Activated CD4-positive, CD25-positive, alpha-beta regulatory T cell treated with anti-CD3 and anti-CD28 coated beads, Interleukin-2, amount 50 U/mL, for 16 hours (primary cell): ENCODE data around the gene YAE1.
"Not testable (repeated sequence)": the region's sequence is repeated elsewhere in the genome, so short reads cannot be mapped to it uniquely, and the experiment has no call there.

Experiments
- DNase-seq: peaks from one replicate; pipeline ENCODE4 v3.0.0-alpha.2; 2020; ENCODE audit warnings: low read depth, low spot score

Gene YAE1, protein sequence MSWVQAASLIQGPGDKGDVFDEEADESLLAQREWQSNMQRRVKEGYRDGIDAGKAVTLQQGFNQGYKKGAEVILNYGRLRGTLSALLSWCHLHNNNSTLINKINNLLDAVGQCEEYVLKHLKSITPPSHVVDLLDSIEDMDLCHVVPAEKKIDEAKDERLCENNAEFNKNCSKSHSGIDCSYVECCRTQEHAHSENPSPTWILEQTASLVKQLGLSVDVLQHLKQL

DNA sequence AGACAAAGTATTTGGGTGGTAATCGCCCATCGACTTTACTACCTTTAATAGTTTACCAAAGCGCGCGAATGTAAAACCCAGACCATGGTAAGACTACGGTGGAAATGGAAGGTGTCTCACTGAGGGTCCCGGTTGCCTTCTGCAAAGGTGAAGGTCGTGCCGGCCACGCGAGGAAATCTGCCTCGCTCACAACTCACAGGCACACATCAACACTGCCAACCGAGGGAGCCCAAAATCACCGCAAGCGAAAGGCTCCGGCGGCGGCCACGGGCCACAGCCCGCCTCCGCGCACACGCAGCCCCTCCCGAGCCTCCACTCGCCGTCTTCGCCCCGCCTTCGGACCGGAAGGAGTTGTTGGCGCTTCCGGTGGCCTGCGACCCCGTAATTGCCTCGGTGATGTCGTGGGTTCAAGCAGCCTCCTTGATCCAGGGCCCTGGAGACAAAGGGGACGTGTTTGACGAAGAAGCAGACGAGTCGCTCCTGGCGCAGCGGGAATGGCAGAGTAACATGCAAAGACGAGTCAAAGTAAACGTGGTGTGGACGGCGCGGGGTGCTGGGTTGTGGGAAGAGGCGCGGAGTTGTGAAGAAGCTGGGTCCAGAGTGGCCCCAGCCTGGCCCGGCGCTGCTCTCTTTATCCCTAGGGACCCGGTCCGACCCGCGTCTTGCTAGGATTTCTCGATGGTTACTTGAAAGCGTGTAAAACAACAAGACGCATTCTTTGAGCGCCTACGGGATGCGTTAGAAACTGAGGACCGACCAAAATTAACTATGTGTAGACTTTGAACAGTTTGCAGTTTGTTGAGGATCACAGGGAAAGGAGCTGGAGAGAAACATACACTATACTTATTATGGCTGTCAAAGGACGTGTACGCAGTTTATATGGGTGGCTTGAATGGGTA lies at the start of gene YAE1:
YAE1 (plus strand) TSS at position 382 of the 899 bp plus-strand sequence; CDS start at position 397, 15 bp downstream.
- peak; percentile 57 for DNase-seq

DNA sequence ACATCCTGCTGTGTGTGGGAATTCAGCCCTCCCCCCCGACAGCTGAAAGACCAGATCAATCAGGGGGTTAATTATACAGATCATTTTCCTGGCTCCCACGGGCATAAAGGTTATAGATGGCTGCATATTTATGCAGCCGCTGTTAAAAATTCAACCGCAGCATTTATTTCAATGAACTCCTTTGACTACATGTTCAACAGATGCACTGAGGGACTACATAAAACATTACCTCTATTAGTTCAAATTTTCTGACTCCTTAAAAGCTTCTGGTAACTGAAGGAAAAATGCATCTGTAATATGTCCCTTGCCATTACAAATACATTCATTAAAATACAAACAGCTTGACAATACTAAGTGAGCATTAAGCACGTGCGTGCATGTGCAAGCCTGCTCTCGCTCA lies 49.7 kb upstream of the YAE1 start:
- DNase-seq = no peak

DNA sequence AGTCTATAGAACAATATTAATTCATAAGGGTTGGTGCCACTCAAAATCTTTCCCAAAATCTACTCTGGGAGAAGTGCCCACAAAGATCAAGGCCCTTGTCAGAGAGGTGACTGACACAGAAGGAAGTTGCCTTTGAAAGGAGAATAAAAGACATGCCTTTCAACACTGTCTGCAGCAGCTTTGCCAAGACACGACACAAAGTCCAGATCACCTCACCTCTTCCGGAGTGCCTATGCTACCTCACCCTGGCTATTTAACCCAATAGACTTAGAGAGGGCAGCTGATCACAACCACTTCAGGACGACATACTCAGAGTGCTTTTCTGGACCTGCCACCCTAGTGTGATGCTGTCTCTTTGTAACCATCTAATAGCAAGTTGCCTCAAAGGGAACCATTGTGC lies 49.0 kb upstream of the YAE1 start:
- no peak for DNase-seq

DNA sequence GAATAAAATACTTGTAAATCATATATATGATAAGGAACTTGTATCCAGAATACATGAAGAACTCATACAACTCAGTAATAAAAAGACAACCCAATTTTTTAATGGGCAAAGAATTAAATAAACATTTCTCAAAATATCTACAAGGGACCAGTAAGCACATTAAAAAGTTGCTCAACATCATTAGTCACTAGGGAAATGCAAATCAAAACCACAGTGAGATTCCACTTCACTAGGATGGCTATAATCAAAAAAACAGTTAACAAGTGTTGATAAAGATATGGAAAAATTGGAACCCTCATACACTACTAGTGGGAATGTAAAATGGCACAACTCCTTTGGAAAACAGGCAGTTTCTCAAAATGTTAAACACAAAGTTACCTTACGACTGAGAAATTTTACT lies 40.3 kb upstream of the YAE1 start:
- DNase-seq = no peak

DNA sequence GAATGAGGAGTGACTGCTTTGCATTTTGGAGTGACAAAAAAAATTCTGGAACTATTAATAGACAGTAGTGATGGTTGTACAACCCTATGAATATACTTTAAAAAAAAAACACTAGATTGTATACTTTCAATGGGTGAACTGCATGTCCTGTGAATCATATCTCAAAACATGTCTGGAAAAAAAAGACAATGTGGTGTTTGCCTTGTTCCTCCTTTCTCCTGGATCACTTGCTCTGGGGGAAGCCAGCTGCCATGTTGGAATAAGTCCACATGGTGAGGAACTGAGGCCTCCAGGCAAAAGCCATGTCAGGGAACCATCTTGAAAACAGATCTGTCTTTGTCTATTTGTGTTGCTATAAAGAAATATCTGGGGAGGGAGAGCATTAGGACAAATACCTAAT lies 39.5 kb upstream of the YAE1 start:
- DNase-seq = no peak

DNA sequence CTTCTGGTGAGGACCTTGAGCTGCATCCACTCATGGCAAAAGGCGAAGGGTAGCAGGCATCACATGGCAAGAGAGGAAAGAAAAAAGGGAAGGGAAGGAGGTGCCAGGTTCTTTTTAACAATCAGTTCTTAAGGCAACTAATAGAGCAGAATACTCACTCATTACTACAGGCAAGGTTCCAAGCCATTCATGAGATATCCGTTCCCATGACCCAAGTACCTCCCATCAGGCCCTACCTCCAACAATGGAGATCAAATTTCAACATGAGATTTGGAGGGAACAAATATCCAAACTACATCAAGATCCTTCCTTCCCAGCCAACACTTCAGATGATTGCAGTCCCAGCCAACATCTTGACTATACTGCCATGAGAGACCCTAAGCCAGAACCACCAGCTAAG lies 38.9 kb upstream of the YAE1 start:
- DNase-seq = no peak

DNA sequence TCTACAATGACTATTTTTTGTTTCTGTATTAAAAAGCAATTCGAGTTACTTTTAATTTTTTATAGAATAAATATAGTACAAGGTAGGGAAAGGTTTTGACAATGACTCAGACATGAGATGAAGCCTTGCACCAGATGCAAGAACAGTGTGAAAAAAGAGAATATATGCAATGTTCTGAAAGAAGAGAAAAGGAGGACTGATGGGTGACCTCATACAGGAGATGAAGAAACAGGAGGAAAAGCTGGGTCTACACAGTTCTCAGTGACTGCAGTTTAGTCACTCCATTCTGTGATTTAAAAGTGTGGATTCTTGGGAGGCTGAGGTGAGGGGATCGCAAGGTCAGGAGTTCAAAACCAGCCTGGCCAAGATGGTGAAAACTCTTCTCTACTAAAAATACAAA lies 38.3 kb upstream of the YAE1 start:
- no peak for DNase-seq

DNA sequence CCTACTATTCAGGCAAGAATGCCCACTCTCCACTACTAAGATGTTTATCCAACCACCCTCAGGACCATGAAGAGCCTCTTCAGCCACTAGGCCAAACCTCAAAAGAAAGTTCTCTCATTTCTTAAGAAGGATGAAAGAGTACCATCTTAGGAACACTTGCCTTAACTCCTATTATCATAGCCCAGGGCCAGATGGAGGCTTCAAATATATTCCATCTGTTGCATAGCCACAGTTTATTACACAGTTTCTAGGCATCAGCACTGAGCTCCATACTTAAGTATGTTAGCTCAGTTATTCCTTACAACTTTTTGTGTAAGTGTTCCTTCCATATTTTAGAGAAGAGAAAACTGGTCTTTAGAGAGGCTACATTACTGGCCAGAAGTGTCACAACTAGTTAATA lies 37.4 kb upstream of the YAE1 start:
- no peak for DNase-seq

DNA sequence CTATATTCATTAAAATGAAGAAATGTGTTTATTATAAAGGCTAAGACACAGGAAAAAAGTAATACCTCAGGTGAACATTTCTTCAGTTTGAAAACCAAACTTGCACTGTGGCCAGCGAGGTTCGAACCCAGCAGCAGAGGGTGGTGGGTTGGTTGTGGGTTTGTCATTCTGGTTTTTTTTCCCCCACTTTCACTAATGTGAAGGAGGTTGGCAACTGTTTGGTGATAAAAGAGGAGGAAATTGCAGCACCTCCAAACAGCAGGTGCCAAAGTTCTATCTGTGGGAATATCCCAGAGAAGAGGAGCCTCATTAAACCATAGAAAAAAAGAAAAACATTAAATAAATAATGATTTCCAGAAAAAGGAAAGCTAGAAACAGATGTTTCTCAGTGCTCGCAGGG lies 36.6 kb upstream of the YAE1 start:
- DNase-seq = no peak

DNA sequence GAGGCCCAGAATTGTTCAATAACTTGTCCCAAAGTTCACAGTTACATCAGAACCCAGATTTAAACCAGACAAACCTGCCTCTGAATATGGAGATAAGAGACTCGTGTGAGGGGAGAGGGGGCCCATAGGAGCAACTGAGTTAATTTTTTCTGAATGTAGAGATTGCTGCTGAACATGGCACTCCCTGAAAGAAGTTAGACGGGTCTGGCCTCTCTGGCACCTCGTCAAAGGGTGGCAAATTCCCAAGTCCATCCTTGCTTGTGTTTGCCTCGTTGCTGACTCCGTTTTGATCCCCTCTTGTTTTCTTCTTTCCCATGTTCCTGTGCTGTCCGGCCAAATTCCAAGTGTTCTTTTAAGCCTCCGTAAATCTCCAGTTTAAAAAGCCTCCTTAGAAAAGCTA lies 35.2 kb upstream of the YAE1 start:
- DNase-seq = no peak

DNA sequence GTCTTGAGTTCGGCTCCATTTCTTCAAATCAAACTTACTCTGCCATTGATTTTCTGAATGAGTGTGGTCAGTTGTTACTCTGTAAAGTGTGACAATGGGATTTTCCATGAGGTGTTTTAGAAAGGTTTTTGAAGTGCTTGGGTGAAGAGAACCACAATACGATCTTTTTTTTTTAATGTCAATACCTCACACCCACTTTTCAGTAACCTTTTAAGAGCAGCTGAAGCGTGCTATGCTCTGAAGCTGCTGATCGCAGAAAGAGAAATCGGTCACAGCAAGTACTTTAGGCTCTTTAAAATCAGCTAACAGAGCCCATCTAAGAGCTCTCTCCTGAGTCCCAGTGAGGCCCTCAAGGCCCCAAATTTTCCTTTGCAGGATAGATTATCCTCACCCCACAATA lies 34.4 kb upstream of the YAE1 start:
- no peak for DNase-seq

DNA sequence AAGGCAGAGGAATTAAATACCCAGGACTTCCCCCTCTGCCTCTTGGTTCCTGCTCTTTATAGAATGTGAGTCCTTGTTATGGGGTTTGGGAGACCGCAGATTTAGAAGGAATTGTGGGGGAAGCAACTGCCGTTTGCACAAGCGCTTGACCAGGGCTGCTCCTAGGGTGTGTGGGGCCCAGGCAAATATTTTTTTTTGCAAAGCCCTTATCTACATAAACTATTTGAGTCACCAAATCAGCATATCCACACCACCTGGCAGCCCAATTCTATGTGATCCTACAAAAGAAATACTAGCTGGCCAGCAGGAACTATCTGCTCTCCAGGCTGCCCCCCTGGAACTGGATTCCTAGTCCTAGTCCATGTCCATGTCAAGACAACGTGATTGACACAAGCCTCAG lies 33.4 kb upstream of the YAE1 start:
- DNase-seq = no peak

DNA sequence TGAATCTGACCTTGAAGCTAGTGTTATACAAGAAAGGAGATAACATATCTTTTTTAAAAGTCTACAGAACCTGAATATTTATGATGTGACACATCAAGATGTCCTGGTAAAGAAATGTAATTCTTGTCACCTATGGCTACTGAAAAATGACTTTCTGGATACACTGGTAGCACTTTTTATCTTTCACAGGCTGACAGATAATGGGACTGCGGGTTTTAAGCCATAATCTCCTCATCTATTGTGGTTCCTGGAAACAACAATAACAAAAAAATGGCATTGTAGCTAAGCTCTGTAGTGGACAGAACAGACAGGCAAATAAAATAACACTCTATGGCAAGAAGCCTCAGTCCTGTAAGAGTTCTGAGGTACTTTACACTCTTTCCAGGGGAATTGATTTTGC lies 31.6 kb upstream of the YAE1 start:
- DNase-seq = no peak

DNA sequence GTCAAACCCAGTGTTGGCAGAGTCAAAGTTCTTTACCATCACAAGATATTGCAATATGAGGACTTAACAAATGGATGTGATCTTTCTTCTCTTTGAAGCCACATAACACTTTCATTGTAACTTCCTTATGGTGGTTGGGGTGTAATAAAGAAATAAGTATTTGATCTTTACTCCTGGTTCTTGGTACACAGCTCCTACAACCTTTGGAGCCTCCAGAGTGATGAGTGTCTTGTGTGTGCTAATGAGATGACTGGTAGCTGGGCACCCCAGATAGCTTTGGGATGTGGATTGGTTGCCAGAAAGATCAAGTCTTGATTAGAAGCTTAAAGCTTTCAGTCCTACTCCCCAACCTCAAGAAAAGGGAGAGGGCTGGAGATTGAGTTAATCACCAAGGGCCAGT lies 31.1 kb upstream of the YAE1 start:
- no peak for DNase-seq

DNA sequence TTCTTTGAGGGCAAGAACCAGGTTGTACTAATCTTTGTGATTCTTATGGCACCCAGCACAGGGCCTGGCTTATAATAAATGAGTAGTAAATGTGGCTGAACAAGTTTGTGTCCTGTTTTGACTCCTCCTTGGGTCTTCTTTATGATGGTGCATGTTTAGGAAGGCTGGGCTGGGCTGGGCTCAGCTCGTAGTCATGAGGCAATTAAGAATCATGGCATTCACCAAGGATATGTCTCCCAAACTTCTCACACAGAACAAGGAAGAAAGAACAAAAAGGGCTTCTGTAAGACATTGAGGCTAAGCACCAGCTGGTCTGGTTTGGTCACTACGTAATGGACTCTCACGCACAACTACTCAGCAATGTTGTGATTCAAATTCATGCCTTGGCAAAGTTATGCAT lies 30.5 kb upstream of the YAE1 start:
- no peak for DNase-seq

DNA sequence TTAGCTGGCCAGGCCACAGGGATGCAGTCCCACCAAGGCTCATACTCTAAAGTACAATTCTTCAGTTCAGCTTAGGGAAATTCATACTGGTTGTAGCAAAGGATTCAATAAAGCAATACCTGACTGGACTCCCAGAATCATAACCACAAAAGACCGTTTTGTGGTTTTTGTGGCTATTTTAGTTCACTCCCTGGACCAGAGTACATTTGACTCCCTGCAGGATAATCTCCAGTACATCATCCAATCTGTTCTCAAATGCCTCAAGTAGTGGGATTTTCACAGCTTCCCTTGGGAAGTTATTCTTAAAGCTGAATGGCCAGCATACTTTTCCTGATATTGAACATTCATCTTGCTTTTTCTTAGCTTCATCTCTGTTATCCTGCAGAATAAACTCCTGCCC lies 29.3 kb upstream of the YAE1 start:
- no peak for DNase-seq

DNA sequence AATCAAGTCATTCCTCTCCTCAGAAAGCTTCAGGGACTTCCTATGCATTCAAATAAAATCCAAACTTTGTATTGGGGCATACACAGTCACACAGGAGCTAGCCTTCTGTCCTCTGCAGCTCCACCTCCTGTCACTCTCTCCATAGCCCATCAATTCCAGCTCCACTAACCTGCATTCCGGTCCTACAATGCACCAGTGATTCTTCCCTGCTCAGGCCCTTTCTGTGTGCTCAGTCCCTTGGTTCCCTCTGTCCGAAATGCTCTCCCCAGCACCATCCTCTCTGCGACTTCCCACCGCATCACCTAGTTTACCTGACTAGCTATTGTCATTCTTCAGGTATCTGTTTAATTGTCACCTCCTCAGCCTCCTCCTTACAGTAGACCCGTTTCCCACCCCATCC lies 26.4 kb upstream of the YAE1 start:
- DNase-seq = no peak

DNA sequence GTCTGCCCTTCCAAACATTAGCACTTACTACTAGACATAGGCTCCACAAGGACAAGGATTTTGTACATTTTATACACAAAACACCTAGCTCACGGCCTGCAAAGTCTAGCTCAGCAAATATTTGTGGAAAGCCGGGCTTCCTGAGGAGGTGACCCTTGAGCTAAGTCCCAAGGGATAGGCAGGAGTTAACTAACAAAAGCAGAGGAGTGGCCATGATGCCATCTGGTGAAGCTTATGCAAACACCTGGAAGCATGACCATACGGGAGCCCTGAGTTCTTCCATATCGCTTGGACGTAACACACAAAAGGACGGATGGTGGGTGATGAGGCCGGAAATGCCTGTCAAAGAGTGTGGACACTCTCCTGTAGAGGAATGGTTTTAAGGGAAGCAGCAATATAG lies 25.9 kb upstream of the YAE1 start:
- no peak for DNase-seq

DNA sequence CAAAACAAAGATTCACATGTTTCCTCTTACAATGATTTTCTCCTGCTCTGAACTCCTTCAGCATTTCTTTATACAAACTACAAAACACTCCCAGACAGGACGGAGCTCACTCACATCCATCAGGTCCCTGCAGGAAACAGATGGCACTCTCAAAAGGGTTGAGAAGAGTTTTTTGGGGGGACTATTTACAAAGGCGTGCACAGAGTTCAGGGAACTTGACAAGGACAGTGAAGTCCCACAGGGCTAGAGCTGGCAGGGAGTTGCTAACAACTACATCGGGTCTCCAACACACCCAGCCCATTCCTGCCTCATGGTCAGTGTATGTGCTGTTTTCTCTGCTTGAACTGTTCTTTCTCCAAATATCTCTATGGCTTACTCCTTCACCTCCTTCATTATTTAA lies 24.7 kb upstream of the YAE1 start:
- DNase-seq = no peak

DNA sequence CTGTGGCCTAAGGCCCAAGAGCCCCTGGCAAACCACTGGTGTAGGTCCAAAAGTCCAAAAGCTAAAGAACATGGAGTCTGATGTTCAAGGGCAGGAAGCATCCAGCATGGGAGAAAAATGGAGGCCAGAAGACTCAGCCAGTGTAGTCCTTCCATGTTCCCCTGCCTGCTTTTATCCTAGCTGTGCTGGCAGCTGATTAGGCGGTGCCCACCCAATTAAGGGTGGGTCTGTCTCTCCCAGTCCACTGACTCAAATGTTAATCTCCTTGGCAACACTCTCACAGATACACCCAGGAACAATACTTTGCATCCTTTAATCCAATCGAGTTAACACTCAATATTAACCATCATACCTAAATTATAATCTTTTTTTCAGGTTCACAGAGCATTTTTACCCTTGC lies 21.4 kb upstream of the YAE1 start:
- DNase-seq = not testable (repeated sequence)

DNA sequence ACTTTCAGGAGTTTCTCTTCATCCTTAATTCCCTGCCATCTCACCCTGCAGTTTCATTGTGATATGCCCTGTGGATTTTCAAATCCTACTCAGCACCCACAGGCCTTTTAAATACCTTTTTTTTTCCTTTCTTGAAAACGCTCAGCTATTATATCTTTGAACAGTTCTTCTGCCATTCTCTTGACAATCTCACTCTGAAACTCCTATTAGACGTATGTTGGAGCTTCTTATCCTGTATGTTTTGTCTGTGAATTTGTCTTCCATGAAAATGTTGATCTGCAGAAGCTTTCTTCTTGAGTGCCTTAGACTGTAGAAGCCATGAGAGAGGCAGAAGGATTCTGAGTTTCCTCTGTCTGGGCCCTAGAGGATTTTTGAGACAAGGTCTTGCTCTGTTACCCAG lies 18.9 kb upstream of the YAE1 start:
- no peak for DNase-seq

DNA sequence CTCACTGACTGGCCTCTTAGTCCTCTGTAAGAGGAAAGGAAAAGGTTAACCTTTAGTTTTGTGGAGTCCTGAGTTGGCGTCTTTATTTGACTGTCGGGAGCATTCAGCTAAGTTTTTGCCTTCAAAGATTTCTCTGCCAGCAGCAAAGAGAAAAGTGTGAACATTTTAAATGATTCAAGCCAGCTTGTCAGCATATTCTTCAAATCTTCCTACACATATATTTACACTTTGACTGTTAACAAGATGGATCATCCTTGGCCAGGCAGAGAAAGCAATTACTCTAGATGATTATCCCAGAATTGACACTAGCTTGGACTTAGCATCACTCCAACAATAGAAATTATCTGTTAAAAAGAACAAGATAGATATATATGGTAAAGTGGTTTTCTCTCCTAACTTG lies 15.8 kb upstream of the YAE1 start:
- no peak for DNase-seq

DNA sequence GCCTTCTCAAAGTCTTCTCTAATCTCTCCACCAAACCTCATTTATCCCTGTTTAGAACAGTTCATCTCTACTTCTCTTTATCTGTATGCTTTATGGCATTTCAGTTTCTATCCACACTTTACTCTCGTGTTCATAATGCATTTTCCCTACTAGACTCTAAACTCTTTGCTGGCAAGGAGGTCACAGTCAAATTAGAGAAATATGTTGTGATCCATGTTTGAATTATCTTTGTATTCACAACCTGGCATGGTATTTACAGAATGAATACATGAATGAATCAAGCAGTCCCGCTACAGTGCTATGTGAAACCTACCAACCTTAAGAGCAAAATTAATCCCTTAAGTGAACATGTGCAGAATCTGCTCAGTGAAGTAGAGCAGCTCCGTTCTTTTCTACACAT lies 12.8 kb upstream of the YAE1 start:
- DNase-seq = no peak
